Keratinocyte (primary cell): ENCODE measurements around the gene UNC79. TPM values are rescaled to one million over a fixed set of nuclear protein-coding genes. Genes with fewer than 3 reads are reported as not detected.

Experiments
- DNase-seq: peaks from one replicate; pipeline ENCODE4 v3.0.0-alpha.2; 2011; ENCODE audit warnings: low read depth, missing footprints, low spot score
- FAIRE-seq: peaks from 2 replicates; lab custom pipeline; 2011; peaks lifted over from hg19 to GRCh38; lab: Jason Lieb, UNC
- H2AFZ ChIP-seq: 2 replicates; pipeline ENCODE4 v1.6.0; 2012; ENCODE audit warnings: low read length, control low read depth, inconsistent platforms; ENCODE audit not compliant: control insufficient read depth
- H3K27ac ChIP-seq: 2 replicates; pipeline ENCODE4 v1.5.1; 2011; ENCODE audit warnings: low read length; ENCODE audit not compliant: control insufficient read depth, insufficient read depth
- H3K27me3 ChIP-seq: 3 replicates; pipeline ENCODE4 v1.6.0; 2011; ENCODE audit warnings: low read length; ENCODE audit not compliant: control insufficient read depth, insufficient read depth; ENCODE audit errors: extremely low read depth
- H3K36me3 ChIP-seq, 2 experiments: 2 replicates in 1 of 2; 3 replicates in 1 of 2; pipeline ENCODE4 v1.5.1; 2011; ENCODE audit warnings: low read length in 2 of 2, mild to moderate bottlenecking in 1 of 2; ENCODE audit not compliant: control insufficient read depth in 2 of 2, insufficient read depth in 2 of 2; ENCODE audit errors: extremely low read depth in 1 of 2
- H3K4me1 ChIP-seq: 3 replicates; pipeline ENCODE4 v1.5.1; 2011; ENCODE audit warnings: low read length; ENCODE audit not compliant: control insufficient read depth, insufficient read depth; ENCODE audit errors: extremely low read depth
- H3K4me2 ChIP-seq: 3 replicates; pipeline ENCODE4 v1.6.0; 2011; ENCODE audit warnings: low read depth, low read length; ENCODE audit not compliant: control insufficient read depth, insufficient read depth; ENCODE audit errors: extremely low read depth
- H3K4me3 ChIP-seq, 3 experiments: fragments of 200-600 bp in 1 of 3; sonication (generic) in 1 of 3; 2 replicates in 2 of 3; 3 replicates in 1 of 3; pipeline ENCODE4 v1.5.1; 2011 to 2016; ENCODE audit warnings: low read length in 3 of 3, mild to moderate bottlenecking in 3 of 3, control low read depth in 2 of 3, inconsistent platforms in 1 of 3, low read depth in 1 of 3, mixed read lengths in 1 of 3, mixed run types in 1 of 3, moderate library complexity in 1 of 3; ENCODE audit not compliant: control insufficient read depth in 2 of 3, insufficient read depth in 2 of 3; ENCODE audit errors: extremely low read depth in 1 of 3
- H3K79me2 ChIP-seq: 2 replicates; pipeline ENCODE4 v1.6.0; 2012; ENCODE audit warnings: low read length; ENCODE audit not compliant: control insufficient read depth, insufficient read depth
- H3K9ac ChIP-seq: 3 replicates; pipeline ENCODE4 v1.6.0; 2011; ENCODE audit warnings: low read length; ENCODE audit not compliant: control insufficient read depth, insufficient read depth; ENCODE audit errors: extremely low read depth
- H3K9me1 ChIP-seq: 3 replicates; pipeline ENCODE4 v1.6.0; 2011; ENCODE audit warnings: low read length; ENCODE audit not compliant: control insufficient read depth, insufficient read depth; ENCODE audit errors: extremely low read depth
- H3K9me3 ChIP-seq: 2 replicates; pipeline ENCODE4 v1.5.1; 2012; ENCODE audit warnings: low read depth, low read length; ENCODE audit not compliant: control insufficient read depth
- H4K20me1 ChIP-seq: 3 replicates; pipeline ENCODE4 v1.6.0; 2011; ENCODE audit warnings: low read length; ENCODE audit not compliant: control insufficient read depth, insufficient read depth; ENCODE audit errors: extremely low read depth
- EZH2 ChIP-seq: IDR thresholded peaks from one replicate; pipeline ENCODE4 v1.6.1; 2012; ENCODE audit warnings: inconsistent platforms, mild to moderate bottlenecking, low read length, moderate library complexity
- dilution Hi-C: fragments of 300-500 bp; cut with MboI; formaldehyde crosslinking; loops from one replicate; pipeline ENCODE4 v1.7.0; 2020; ENCODE audit warnings: low sequenced_read_pairs; ENCODE audit not compliant: extremely low pct_ligation_motif_present
- polyA plus RNA-seq, 5 experiments: library from polyadenylated mRNA; depleted of rRNA in 3 of 5; stranded (reverse) in 3 of 5; stranded (forward) in 1 of 5; unstranded in 1 of 5; fragments of >200 nt; gene quantifications; 1 replicate in 1 of 5; 2 replicates in 3 of 5; 3 replicates in 1 of 5; pipeline versions ENCODE4 v1.2.1 to v1.2.3, GENCODE V29; 2011 to 2012; ENCODE audit warnings: missing spikeins in 2 of 5, low read depth in 1 of 5, low replicate concordance in 1 of 5
- TF ChIP-seq, protein P1 (sequence below), 3 experiments: IDR thresholded peaks in 1 of 3; conservative IDR thresholded peaks in 1 of 3; optimal IDR thresholded peaks in 1 of 3; 2 replicates in 2 of 3; 3 replicates in 1 of 3; pipeline versions ENCODE3 to v1.5.1; 2011; ENCODE audit warnings: low read length in 3 of 3, mild to moderate bottlenecking in 3 of 3, moderate library complexity in 2 of 3, control low read depth in 1 of 3, inconsistent platforms in 1 of 3; ENCODE audit not compliant: insufficient read depth in 2 of 3; ENCODE audit errors: extremely low read depth in 1 of 3

The UNC79 gene
- polyA plus RNA-seq, 1 donor (not counting 4 experiments of a cell fraction or from before 2014, with no cell fraction given): 0.01 TPM

DNA sequence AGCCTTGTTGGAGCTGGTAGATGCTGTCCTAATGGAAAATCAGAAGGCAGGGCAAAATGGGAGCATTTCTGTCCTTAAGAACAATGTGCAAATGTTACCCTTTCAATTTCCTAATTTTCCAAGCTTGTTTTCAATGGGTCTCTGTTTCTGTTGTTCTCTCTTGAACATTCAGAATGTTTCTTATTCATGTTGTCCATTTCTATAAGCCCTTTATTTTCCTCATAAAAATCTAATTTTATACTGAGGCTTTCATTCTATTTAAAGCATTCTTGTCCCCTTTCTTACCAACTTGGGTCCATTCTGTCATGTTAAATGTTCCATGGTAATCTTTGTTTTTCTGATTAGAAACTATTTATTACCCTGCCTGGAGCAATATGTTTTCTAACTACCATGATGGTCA, 232.6 kb downstream of the UNC79 start:
- Histone ChIP-seq H3K9ac (no peak overlapping the region), H3K9me1 (no peaks in the 10 kb centered on the region), H3K27me3 (no peaks in the 10 kb centered on the region), H3K27ac (no peak overlapping the region), H3K4me3 (no peak overlapping the region), H3K79me2 (no peaks in the 10 kb centered on the region), H3K36me3 (no peaks in the 10 kb centered on the region), H2AFZ (no peak overlapping the region), H3K4me1 (no peaks in the 10 kb centered on the region), H3K4me2 (no peak overlapping the region), H3K9me3 (no peaks in the 10 kb centered on the region), H4K20me1 (no peaks in the 10 kb centered on the region)
- FAIRE-seq (no peak), DNase-seq (no peak)
- dilution Hi-C loops: loop anchor here (25.0 kb wide), 1 partner anchor 249 kb away; no protein-coding TSS in a partner anchor
- TF ChIP-seq EZH2: no peak
- TF ChIP-seq, protein P1, sequence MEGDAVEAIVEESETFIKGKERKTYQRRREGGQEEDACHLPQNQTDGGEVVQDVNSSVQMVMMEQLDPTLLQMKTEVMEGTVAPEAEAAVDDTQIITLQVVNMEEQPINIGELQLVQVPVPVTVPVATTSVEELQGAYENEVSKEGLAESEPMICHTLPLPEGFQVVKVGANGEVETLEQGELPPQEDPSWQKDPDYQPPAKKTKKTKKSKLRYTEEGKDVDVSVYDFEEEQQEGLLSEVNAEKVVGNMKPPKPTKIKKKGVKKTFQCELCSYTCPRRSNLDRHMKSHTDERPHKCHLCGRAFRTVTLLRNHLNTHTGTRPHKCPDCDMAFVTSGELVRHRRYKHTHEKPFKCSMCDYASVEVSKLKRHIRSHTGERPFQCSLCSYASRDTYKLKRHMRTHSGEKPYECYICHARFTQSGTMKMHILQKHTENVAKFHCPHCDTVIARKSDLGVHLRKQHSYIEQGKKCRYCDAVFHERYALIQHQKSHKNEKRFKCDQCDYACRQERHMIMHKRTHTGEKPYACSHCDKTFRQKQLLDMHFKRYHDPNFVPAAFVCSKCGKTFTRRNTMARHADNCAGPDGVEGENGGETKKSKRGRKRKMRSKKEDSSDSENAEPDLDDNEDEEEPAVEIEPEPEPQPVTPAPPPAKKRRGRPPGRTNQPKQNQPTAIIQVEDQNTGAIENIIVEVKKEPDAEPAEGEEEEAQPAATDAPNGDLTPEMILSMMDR (optimal IDR thresholded peaks at IDR 0.05 in 1 of 3, IDR thresholded peaks at IDR 0.05 in 1 of 3, conservative IDR thresholded peaks at IDR 0.05 in 1 of 3; ENCODE audit: extremely low read depth in 1 of 3, insufficient read depth in 2 of 3, low read length in 3 of 3): no peak

DNA sequence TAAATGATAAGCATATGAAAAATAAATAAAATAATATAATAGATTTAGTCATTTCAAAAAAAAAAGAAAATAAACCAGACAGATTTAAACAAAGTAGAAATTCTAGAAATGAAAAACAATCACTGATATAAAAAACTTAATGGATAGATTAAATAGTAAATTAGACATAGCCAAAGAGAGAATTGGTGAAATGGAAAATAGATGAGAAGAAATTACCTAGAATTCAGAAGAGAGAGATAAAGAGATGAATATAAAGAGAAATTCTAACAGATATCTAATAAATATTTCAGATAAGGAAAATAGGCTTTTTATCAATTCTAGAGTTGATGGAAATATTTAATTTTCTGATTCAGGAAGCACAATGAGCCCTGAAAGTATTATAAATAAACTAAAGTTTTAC, 234.4 kb downstream of the UNC79 start:
- H3K79me2 ChIP-seq: no peaks in the 10 kb centered on the region
- FAIRE-seq (no peak), DNase-seq (no peak)
- H3K4me1 ChIP-seq: no peaks in the 10 kb centered on the region
- no peaks in the 10 kb centered on the region for H3K36me3 ChIP-seq
- H3K9me1 ChIP-seq: no peaks in the 10 kb centered on the region
- no peak for TF ChIP-seq EZH2
- TF ChIP-seq, protein P1 (optimal IDR thresholded peaks at IDR 0.05 in 1 of 3, IDR thresholded peaks at IDR 0.05 in 1 of 3, conservative IDR thresholded peaks at IDR 0.05 in 1 of 3; ENCODE audit: extremely low read depth in 1 of 3, insufficient read depth in 2 of 3, low read length in 3 of 3): no peak
- H3K9me3 ChIP-seq: no peaks in the 10 kb centered on the region
- dilution Hi-C loops: loop anchor here (25.0 kb wide), 1 partner anchor 247 kb away; no protein-coding TSS in a partner anchor
- no peaks in the 10 kb centered on the region for H4K20me1 ChIP-seq
- H2AFZ ChIP-seq: no peak overlapping the region
- no peak overlapping the region for H3K4me2 ChIP-seq
- no peaks in the 10 kb centered on the region for H3K27me3 ChIP-seq
- no peak overlapping the region for H3K4me3 ChIP-seq
- H3K9ac ChIP-seq: no peak overlapping the region
- no peak overlapping the region for H3K27ac ChIP-seq
